ENCODE results near the gene CLSTN2.

Gene CLSTN2

DNA sequence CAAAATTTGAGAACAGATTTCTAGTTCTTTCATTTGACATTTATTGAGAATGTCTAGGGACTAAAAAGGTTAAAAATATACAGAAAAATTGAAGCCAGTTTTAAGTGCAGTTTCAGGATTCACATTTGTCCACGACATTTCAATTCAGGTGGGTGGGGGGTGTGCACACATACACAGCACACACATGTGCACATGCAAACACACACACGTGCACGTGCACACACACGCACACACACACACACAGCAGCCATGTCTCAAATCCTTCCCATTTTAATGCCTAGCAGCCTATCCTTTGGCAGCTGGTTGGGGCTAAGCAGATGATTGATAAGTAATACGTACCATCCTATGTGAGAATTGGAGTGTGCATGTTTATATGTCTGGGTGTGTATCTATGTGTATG is 504.5 kb downstream of the CLSTN2 start:
- H3K4me3 ChIP-seq (ENCODE audit: low read length): no peak overlapping the region
- H3K79me2 ChIP-seq (ENCODE audit: control insufficient read depth, low read length): no peaks in the 10 kb centered on the region
- no peak overlapping the region for H3K27ac ChIP-seq (ENCODE audit: low read depth, low read length)
- no peaks in the 10 kb centered on the region for H3K36me3 ChIP-seq (ENCODE audit: control insufficient read depth, low read length)
- H3K27me3 ChIP-seq (ENCODE audit: control insufficient read depth, low read length): peaks cover 4% of the 10 kb centered on the region; the same call in 1 of the 2 replicates
- no peak overlapping the region for H3K4me2 ChIP-seq (ENCODE audit: low read length)
- no peaks in the 10 kb centered on the region for H3K9me3 ChIP-seq (ENCODE audit: control insufficient read depth, insufficient read depth, low read length)
- no peaks in the 10 kb centered on the region for H4K20me1 ChIP-seq (ENCODE audit: control insufficient read depth, insufficient read depth, low read depth, low read length)
- TF ChIP-seq EZH2phosphoT487 (IDR thresholded peaks at IDR 0.05; ENCODE audit: borderline replicate concordance, low read length): no peak
- TF ChIP-seq, protein P1, sequence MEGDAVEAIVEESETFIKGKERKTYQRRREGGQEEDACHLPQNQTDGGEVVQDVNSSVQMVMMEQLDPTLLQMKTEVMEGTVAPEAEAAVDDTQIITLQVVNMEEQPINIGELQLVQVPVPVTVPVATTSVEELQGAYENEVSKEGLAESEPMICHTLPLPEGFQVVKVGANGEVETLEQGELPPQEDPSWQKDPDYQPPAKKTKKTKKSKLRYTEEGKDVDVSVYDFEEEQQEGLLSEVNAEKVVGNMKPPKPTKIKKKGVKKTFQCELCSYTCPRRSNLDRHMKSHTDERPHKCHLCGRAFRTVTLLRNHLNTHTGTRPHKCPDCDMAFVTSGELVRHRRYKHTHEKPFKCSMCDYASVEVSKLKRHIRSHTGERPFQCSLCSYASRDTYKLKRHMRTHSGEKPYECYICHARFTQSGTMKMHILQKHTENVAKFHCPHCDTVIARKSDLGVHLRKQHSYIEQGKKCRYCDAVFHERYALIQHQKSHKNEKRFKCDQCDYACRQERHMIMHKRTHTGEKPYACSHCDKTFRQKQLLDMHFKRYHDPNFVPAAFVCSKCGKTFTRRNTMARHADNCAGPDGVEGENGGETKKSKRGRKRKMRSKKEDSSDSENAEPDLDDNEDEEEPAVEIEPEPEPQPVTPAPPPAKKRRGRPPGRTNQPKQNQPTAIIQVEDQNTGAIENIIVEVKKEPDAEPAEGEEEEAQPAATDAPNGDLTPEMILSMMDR (IDR thresholded peaks at IDR 0.05; ENCODE audit: low read depth, low read length, poor library complexity, severe bottlenecking): no peak
- H3K4me1 ChIP-seq (ENCODE audit: control insufficient read depth, low read length): no peaks in the 10 kb centered on the region
- no peaks in the 10 kb centered on the region for H3F3A ChIP-seq (ENCODE audit: control insufficient read depth, insufficient read depth)
- no peaks in the 10 kb centered on the region for H3K9me2 ChIP-seq (replicated peaks; ENCODE audit: control insufficient read depth, low read length)

DNA sequence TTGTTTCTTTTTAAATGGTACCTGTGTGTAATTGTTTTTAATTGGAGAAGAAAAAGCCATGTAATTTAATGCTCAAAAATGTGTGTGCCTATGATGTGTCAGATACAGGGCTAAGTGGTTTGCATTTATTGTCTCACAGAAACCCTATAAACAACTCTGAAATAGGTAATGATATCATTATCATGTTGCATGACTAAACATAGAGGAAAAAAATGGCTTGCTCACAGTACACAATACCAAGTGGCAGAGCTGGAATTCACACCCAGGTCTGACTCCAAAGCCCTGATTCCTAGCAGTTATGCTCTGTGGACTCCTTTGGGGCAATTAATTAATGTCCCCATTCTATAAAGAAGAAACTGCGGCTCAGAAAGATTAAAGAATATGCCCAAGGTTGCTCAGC is 505.5 kb downstream of the CLSTN2 start:
- TF ChIP-seq, protein P1 (IDR thresholded peaks at IDR 0.05; ENCODE audit: low read depth, low read length, poor library complexity, severe bottlenecking): no peak
- TF ChIP-seq EZH2phosphoT487 (IDR thresholded peaks at IDR 0.05; ENCODE audit: borderline replicate concordance, low read length): no peak
- Histone ChIP-seq H3K79me2 (ENCODE audit: control insufficient read depth, low read length) (no peaks in the 10 kb centered on the region), H4K20me1 (ENCODE audit: control insufficient read depth, insufficient read depth, low read depth, low read length) (no peaks in the 10 kb centered on the region)

GRCh38 chr3:140441006-140441405 is 506.0 kb downstream of the CLSTN2 start:
- no peak overlapping the region for H3K4me2 ChIP-seq (ENCODE audit: low read length)
- no peaks in the 10 kb centered on the region for H3K9me2 ChIP-seq (replicated peaks; ENCODE audit: control insufficient read depth, low read length)
- no peaks in the 10 kb centered on the region for H4K20me1 ChIP-seq (ENCODE audit: control insufficient read depth, insufficient read depth, low read depth, low read length)
- no peaks in the 10 kb centered on the region for H3K4me1 ChIP-seq (ENCODE audit: control insufficient read depth, low read length)
- no peak overlapping the region for H3K4me3 ChIP-seq (ENCODE audit: low read length)
- peaks cover 4% of the 10 kb centered on the region; the same call in 1 of the 2 replicates for H3K27me3 ChIP-seq (ENCODE audit: control insufficient read depth, low read length)
- TF ChIP-seq, protein P1 (IDR thresholded peaks at IDR 0.05; ENCODE audit: low read depth, low read length, poor library complexity, severe bottlenecking): no peak
- TF ChIP-seq EZH2phosphoT487 (IDR thresholded peaks at IDR 0.05; ENCODE audit: borderline replicate concordance, low read length): no peak
- no peaks in the 10 kb centered on the region for H3K9me3 ChIP-seq (ENCODE audit: control insufficient read depth, insufficient read depth, low read length)
- no peaks in the 10 kb centered on the region for H3K79me2 ChIP-seq (ENCODE audit: control insufficient read depth, low read length)
- H3K36me3 ChIP-seq (ENCODE audit: control insufficient read depth, low read length): no peaks in the 10 kb centered on the region
- H3F3A ChIP-seq (ENCODE audit: control insufficient read depth, insufficient read depth): no peaks in the 10 kb centered on the region
- no peak overlapping the region for H3K27ac ChIP-seq (ENCODE audit: low read depth, low read length)

More for the DNA sequence above, 505.5 kb downstream of the CLSTN2 start:
- Histone ChIP-seq H3K27me3 (ENCODE audit: control insufficient read depth, low read length) (peaks cover 4% of the 10 kb centered on the region; the same call in 1 of the 2 replicates), H3F3A (ENCODE audit: control insufficient read depth, insufficient read depth) (no peaks in the 10 kb centered on the region), H3K9me2 (replicated peaks; ENCODE audit: control insufficient read depth, low read length) (no peaks in the 10 kb centered on the region), H3K27ac (ENCODE audit: low read depth, low read length) (no peak overlapping the region), H3K4me2 (ENCODE audit: low read length) (no peak overlapping the region), H3K9me3 (ENCODE audit: control insufficient read depth, insufficient read depth, low read length) (no peaks in the 10 kb centered on the region), H3K36me3 (ENCODE audit: control insufficient read depth, low read length) (no peaks in the 10 kb centered on the region), H3K4me3 (ENCODE audit: low read length) (no peak overlapping the region), H3K4me1 (ENCODE audit: control insufficient read depth, low read length) (no peaks in the 10 kb centered on the region)

Data from DOHH2 (cell line).